SH-SY5Y (cell line): ENCODE data around the gene NRARP.

ENCODE experiments used
- GATA2 ChIP-seq: IDR thresholded peaks from 2 replicates; pipeline ENCODE4 v1.6.1; 2011; ENCODE audit warnings: mild to moderate bottlenecking, low read depth, low read length
- GATA3 ChIP-seq: IDR thresholded peaks from 2 replicates; pipeline ENCODE4 v1.6.1; 2011; ENCODE audit warnings: low read depth, mild to moderate bottlenecking, low read length, moderate library complexity

- TF ChIP-seq GATA2: no peak
- TF ChIP-seq GATA3: no peak
Observed at GRCh38 chr9:137311986-137312851, 10.1 kb upstream of the NRARP start.
